ENCODE results near the gene EAF2.
A peak's percentile ranks its signal among the peaks of the same experiment; 100 is the strongest.

EAF2 gene

DNA sequence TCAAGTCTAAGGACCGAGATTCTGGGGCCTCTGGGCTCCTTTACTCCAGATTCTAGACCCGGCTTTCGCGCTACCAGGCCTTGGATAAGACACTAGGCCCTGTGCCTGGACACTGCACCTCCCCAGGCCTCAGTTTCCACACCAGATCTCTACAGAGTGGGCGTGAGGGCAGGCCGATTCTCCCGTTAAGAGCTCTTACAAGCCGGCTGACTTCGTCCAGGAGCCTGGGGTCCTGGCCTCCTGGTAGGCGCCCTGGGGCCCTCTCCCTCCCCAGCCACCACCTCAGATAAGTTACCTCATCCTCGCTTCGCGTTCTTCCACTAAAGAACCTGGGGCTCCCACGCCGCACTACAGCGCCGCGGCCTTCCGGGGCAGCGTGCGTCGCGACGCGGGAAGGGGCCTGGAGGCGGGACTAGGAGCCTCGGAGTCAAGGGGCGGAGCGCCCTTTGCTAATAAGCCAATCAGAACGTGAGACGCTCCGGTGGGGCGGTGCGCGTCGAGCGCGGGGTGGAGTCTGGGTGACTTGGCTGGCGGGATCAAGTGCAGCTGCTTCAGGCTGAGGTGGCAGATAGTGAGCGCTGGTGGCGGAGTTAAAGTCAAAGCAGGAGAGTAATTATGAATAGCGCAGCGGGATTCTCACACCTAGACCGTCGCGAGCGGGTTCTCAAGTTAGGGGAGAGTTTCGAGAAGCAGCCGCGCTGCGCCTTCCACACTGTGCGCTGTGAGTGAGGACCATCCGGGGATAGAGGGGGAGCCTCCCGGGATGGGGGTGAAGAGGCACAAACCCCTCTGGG is at the start of gene EAF2, which contains the start of gene IQCB1:
Gene EAF2 (plus strand): TSS at position 539 of the 794 bp plus-strand sequence. CDS start 77 bp downstream, at position 616.
Gene IQCB1 (minus strand): TSS at position 390 of the 794 bp plus-strand sequence. CDS start 6,100 bp downstream, outside the sequence.
- DNase-seq, result peak; percentile 91 to 100 (median 97)
- intact Hi-C loops (cut with DNase I), result loop anchor here (5.0 to 10.0 kb wide), 2 partner anchors 90 to 547 kb away; partner anchors contain the start of genes FAM162A, GOLGB1 and MIX23

DNA sequence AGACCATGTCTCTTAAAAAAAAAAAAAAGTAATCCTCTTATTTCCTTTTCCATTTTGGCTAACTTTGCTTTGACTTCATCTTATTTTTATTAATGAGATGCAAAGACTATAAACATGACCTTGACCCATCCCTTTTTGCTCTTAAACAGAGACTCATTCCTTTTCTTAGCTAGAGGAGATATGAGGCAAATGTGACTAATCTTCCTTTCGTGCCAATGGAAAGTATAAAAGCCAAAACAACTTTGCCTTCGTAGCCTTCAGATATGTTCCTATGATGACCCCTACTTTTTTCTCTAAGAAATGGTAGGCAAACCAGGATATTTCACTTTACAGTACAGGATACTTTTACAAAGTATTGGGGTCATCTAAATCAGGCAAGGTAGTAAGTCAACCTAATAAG is 48.5 kb upstream of the EAF2 start:
- intact Hi-C loops (cut with DNase I), result no loop called here
- no peak for DNase-seq

- no peak for DNase-seq
- intact Hi-C loops (cut with DNase I), result no loop called here
Observed at GRCh38 chr3:121793078-121793477, 41.9 kb upstream of the EAF2 start.

DNA sequence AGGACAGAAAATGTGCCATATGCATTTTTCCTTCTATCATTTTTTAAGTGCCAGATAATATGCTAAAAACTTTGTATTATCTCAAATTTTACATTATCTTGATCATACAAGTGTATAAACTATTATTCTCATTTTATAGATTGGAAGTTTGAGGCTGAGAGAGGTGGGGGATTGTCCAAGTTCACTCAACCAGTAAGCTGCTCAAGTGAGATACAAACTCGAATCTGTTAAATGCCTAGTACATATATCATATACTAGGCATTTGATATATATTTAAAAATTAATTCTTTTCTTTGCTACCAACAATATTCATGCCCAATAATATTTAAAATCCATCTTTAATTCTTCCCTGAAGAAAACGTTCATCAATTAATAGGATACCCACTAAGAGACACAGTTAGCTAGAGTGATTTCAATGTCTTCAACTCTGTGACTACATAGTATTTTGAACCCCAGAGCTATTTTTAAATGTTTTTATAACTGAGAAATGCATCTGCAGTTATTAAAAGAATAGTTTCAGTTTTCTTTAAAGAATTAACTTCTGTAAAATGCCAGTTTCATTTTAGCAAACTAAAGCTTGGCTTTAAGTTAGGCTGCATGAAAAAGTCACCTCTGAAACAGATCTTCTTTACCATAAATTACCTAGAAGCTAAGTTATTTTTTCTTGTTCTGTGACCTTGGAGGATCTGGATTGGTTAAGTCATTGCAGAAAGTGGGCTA is 40.6 kb upstream of the EAF2 start:
- no peak for DNase-seq
- intact Hi-C loops (cut with DNase I), result no loop called here

DNA sequence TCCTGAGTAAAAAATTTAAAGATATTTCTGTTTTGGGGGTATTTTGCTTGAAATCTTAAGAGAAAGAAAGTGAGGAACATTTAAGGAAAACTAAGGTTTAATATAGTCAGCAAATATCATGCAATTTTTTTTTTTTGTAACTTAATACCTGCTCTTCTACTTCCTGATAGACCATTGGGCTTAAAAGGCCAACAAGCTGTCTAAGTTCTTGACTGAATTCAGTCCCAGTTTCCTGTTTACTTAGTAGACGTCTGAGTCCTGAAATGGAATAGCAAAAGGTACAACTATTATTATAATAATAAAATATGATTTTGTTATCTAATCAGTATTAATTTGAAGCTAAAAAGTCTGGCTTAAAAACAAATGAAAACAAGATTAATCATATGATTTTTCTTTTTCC is 38.0 kb upstream of the EAF2 start:
- no peak for DNase-seq
- intact Hi-C loops (cut with DNase I), result no loop called here

GRCh38 chr3:121800906-121801305 is 34.1 kb upstream of the EAF2 start:
- DNase-seq, result no peak
- intact Hi-C loops (cut with DNase I), result no loop called here

DNA sequence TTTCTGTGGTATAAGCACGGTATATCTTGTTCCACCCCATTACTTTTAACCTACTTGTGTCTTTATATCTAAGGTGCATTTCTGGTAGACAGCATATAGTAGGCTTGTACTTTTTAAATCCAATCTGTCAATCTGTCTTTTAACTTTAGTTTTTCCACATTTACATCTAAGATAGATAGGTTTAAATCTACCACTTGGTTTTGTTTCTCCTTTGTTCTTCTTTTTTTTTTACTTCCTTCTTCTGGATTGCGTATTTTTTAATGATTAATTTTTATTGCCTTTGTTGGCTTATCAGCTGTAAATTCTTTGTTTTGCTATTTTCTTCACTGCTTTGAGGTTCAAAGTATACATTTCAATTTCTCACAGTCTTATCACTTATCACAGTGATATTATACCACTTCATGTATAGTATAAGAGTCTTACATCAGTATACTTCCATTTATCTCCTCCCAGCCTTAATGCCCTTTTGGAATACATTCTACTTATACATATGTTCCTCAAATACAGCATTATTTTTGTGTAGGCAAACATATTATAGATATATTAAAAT is 31.2 kb upstream of the EAF2 start:
- intact Hi-C loops (cut with DNase I), result no loop called here
- DNase-seq, result no peak

DNA sequence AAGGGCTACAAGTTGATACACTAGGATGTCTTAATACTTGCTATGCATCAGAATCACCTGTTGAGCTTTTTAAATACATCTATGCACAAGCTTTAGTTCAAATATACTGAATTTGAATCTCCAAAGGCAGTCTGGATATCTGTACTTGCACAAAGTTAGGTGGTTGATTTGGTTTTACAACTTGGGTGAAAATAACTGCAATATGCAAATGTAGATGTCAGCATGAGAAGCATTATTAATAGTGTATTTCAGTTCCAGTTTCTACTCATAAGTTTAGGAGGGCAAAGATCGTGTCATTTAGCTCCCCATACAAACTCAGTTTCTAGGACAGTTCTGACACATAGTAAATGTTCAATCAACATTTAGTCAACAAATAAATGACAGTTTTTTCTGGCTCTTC is 25.8 kb upstream of the EAF2 start:
- intact Hi-C loops (cut with DNase I), result no loop called here

GRCh38 chr3:121817753-121818152 is 17.3 kb upstream of the EAF2 start:
- intact Hi-C loops (cut with DNase I), result no loop called here
- no peak for DNase-seq

More for the DNA sequence above, 25.8 kb upstream of the EAF2 start:
- DNase-seq, result no peak

GRCh38 chr3:121818578-121818977 is 16.4 kb upstream of the EAF2 start:
- intact Hi-C loops (cut with DNase I), result no loop called here

DNA sequence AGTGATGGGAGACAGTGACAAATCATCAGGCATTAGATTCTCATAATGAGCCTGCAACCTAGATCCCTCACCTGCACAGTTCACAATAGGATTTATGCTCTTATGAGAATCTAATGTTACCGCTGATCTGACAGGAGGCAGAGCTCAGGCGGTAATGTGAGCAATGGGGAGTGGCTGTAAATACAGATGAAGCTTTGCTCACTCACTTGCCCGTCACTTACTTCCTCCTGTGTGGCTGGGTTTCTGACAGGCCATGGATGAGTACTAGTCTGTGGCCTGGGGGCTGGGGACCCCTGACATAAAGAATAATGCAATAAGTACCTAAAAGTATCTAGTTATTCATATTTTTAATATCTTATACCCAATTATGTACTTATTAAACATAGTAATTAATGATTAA is 15.8 kb upstream of the EAF2 start:
- DNase-seq, result no peak
- intact Hi-C loops (cut with DNase I), result no loop called here

More at GRCh38 chr3:121818578-121818977, 16.4 kb upstream of the EAF2 start:
- no peak for DNase-seq

- intact Hi-C loops (cut with DNase I), result no loop called here
- DNase-seq, result no peak
Observed at GRCh38 chr3:121821421-121822199, 13.4 kb upstream of the EAF2 start.

DNA sequence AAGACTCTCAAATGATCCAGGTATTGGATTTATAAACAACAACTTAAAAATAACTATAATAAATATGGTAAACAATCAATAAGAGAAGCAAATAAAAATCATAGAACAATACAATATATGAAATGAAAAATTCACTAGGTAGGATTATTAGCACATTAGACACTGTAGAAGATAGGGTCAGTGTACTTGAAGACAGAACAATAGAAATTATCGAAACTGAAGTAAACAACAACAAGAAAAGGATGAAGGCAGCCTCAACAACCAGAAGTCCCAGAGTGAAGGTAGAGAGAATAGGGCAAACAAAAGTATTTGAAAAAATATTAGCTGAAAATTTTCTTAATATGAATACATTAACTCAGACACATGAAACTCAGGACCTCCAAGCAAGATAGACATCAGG is 12.0 kb upstream of the EAF2 start:
- DNase-seq, result no peak
- intact Hi-C loops (cut with DNase I), result no loop called here

- intact Hi-C loops (cut with DNase I), result loop anchor here (10.0 kb wide), 1 partner anchor 89 kb away; the partner anchor contains the start of gene GOLGB1
- DNase-seq, result peak in 3 of 10 donors; percentile 21 to 83 (median 61)
Observed at GRCh38 chr3:121834157-121834670, 795 bp upstream of the EAF2 start.

DNA sequence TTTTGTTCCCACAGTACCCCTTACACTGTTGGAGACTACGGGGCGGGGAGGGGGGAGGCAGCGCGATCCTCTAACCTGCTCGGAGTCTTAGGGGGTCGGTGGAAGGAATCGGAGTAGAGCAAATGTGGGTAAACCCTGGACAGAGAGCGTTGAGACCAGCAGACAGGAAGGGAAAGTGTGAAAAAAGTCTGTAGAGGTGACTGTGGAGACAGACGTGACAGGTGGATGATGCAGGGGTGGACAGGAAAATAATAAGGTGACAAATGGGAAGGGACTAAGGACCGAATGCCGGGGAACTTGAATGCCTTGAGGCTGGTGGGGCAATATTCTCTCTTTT is 424 bp downstream of the EAF2 start:
- intact Hi-C loops (cut with DNase I), result loop anchor here (5.0 to 10.0 kb wide), 2 partner anchors 91 to 547 kb away; partner anchors contain the start of genes FAM162A, GOLGB1 and MIX23
- DNase-seq, result no peak

GRCh38 chr3:121836064-121836463 is 1.1 kb downstream of the EAF2 start:
- no peak for DNase-seq
- intact Hi-C loops (cut with DNase I), result loop anchor here (5.0 to 10.0 kb wide), 2 partner anchors 91 to 546 kb away; partner anchors contain the start of genes FAM162A, GOLGB1 and MIX23

DNA sequence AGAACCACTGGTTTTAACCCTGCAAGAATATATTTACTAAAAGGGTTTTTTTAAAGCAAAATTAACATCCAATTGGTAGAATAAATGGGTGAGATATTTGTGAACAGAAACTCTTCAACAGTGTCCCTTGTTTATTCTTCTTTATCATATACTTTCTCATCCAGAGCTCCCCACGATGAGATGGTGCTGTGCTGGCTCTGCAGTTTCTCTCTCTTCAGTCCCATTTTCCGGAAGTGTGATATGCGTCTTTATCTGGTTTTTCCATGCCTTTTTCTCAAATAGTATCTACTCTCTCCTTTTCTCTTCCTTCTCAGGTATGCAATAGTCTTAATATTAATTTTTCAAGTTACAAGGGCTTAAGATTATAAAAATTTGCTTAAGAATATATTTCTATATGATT is 1.5 kb downstream of the EAF2 start:
- no peak for DNase-seq
- intact Hi-C loops (cut with DNase I), result loop anchor here (5.0 to 10.0 kb wide), 2 partner anchors 92 to 546 kb away; partner anchors contain the start of genes FAM162A, GOLGB1 and MIX23

- DNase-seq, result peak in 1 of 10 donors; percentile 43
- intact Hi-C loops (cut with DNase I), result loop anchor here (5.0 to 10.0 kb wide), 2 partner anchors 95 to 542 kb away; partner anchors contain the start of genes FAM162A, GOLGB1 and MIX23
Observed at GRCh38 chr3:121839962-121840361, 5.0 kb downstream of the EAF2 start.

DNA sequence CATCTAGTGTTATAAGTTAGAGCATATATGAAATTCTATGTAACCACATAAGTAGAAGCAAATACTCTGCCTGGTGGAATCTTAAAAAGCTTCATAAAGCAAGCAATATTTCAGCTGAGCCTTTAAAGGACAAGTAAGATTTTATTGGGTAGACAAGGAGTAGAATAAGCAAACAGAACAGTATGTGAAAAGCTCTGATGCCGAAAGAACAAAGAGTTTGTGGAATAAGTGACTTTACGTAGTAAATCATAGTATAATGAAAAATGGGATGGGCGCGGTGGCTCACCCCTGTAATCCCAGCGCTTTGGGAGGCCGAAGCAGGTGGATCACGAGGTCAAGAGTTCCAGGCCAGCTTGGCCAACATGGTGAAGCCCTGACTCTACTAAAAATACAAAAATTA is 9.9 kb downstream of the EAF2 start:
- DNase-seq, result no peak
- intact Hi-C loops (cut with DNase I), result no loop called here

- DNase-seq, result no peak
- intact Hi-C loops (cut with DNase I), result no loop called here
Observed at GRCh38 chr3:121852256-121852655, 17.2 kb downstream of the EAF2 start.
